PC-9 (cell line): ENCODE results near the gene NLE1. TPM values are rescaled to one million over a fixed set of nuclear protein-coding genes. Genes with fewer than 3 reads are reported as not detected.

Experiments
- BruUV-seq: library from RNA; stranded (reverse); fragments of 400-500 nt; replicated peaks from 2 replicates; lab custom pipeline; 2021; lab: Mats Ljungman, UMichigan
- CTCF ChIA-PET: fragments of 300-600 bp; sonication (Branson Sonifier 250); formaldehyde crosslinking; loops from one replicate; lab custom pipeline; 2022; ENCODE audit warnings: antibody characterized with exemption; lab: Charles Lee
- POLR2A ChIA-PET: fragments of 300-600 bp; sonication (Branson Sonifier 250); formaldehyde crosslinking; loops from one replicate; lab custom pipeline; 2022; ENCODE audit warnings: antibody characterized with exemption; ENCODE audit not compliant: unreplicated experiment; lab: Charles Lee
- DNase-seq, 2 experiments: peaks; one replicate each; pipeline versions ENCODE4 v3.0.0 to v3.0.0-alpha.2; 2015 to 2022; ENCODE audit warnings: mixed read lengths in 1 of 2
- H2AFZ ChIP-seq: fragments of 200-600 bp; sonication (generic); 2 replicates; pipeline ENCODE4 v1.8.1; 2017; ENCODE audit warnings: antibody characterized with exemption
- H3F3A ChIP-seq: fragments of 200-600 bp; sonication (generic); 2 replicates; pipeline ENCODE4 v1.8.1; 2017; ENCODE audit warnings: antibody characterized with exemption, mild to moderate bottlenecking, low read depth; ENCODE audit not compliant: insufficient read depth
- H3K27ac ChIP-seq: fragments of 200-600 bp; sonication (generic); 2 replicates; pipeline ENCODE4 v1.6.1; 2016; ENCODE audit warnings: mixed run types
- H3K27me3 ChIP-seq: fragments of 200-600 bp; sonication (generic); 2 replicates; pipeline ENCODE4 v1.6.1; 2016; ENCODE audit warnings: low read depth, mixed run types; ENCODE audit not compliant: insufficient read depth
- H3K36me3 ChIP-seq: fragments of 200-600 bp; sonication (generic); 2 replicates; pipeline ENCODE4 v1.6.1; 2016; ENCODE audit warnings: low read depth, mixed run types
- H3K4me1 ChIP-seq: fragments of 200-600 bp; sonication (generic); replicated peaks from 2 replicates; pipeline ENCODE4 v1.6.1; 2016; ENCODE audit warnings: mixed run types; ENCODE audit not compliant: insufficient read depth
- H3K4me2 ChIP-seq: fragments of 200-600 bp; sonication (generic); 2 replicates; pipeline ENCODE4 v1.6.1; 2017; ENCODE audit warnings: mixed run types
- H3K4me3 ChIP-seq: fragments of 200-600 bp; sonication (generic); 2 replicates; pipeline ENCODE4 v1.6.1; 2016; ENCODE audit warnings: mixed run types
- H3K79me2 ChIP-seq: fragments of 200-600 bp; sonication (generic); 2 replicates; pipeline ENCODE4 v1.6.1; 2017; ENCODE audit warnings: low read depth, mixed run types
- H3K9me2 ChIP-seq: fragments of 200-600 bp; sonication (generic); 2 replicates; pipeline ENCODE4 v1.8.1; 2017; ENCODE audit warnings: mild to moderate bottlenecking; ENCODE audit not compliant: insufficient read depth
- H3K9me3 ChIP-seq: fragments of 200-600 bp; sonication (generic); 2 replicates; pipeline ENCODE4 v1.8.1; 2016; ENCODE audit warnings: low read depth; ENCODE audit not compliant: insufficient read depth
- H4K20me1 ChIP-seq: fragments of 200-600 bp; sonication (generic); 2 replicates; pipeline ENCODE4 v1.8.1; 2017; ENCODE audit not compliant: insufficient read depth
- CTCF ChIP-seq: fragments of 200-600 bp; sonication (generic); conservative IDR thresholded peaks from 2 replicates; pipeline ENCODE4 v1.6.1; 2017; ENCODE audit warnings: mixed run types, antibody characterized with exemption, mild to moderate bottlenecking, moderate library complexity
- EZH2 ChIP-seq: fragments of 200-600 bp; sonication (generic); IDR thresholded peaks from 2 replicates; pipeline ENCODE4 v1.8.0; 2017; ENCODE audit warnings: antibody characterized with exemption, low read depth
- intact Hi-C: fragments of 100-400 bp; cut with micrococcal nuclease; formaldehyde crosslinking; loops from one replicate; pipeline ENCODE4 v1.10.0; 2022; ENCODE audit not compliant: unreplicated experiment
- total RNA-seq: library from RNA; stranded (reverse); gene quantifications from 2 replicates; pipeline ENCODE4 v1.2.3, GENCODE V29; 2021

Gene NLE1
- total RNA-seq, 1 experiment from 2014 or later: 16.4 TPM

GRCh38 chr17:35089586-35090296, 52.4 kb downstream of the NLE1 start:
- Histone ChIP-seq H3K27ac (no peak overlapping the region), H3K9me3 (no peaks in the 10 kb centered on the region; the same call in 1 of the 2 replicates), H4K20me1 (no peaks in the 10 kb centered on the region), H2AFZ (peak overlapping the region; percentile 91), H3K4me2 (peak overlapping the region; percentile 79), H3F3A (peaks cover 29% of the 10 kb centered on the region), H3K79me2 (peaks cover 32% of the 10 kb centered on the region), H3K4me3 (peak overlapping the region; percentile 42; the same call in 1 of the 2 replicates), H3K9me2 (no peaks in the 10 kb centered on the region), H3K4me1 (peaks cover 35% of the 10 kb centered on the region), H3K36me3 (no peaks in the 10 kb centered on the region), H3K27me3 (no peaks in the 10 kb centered on the region)
- intact Hi-C loops: loop anchor here (1.0 to 5.0 kb wide), 5 partner anchors 26 to 153 kb away; partner anchors contain the start of genes LIG3, RFFL and SLFN5
- ChIA-PET POLR2A (interaction anchor here (0.6 to 0.8 kb wide), 2 partner anchors 368 to 505 kb away, joined by 5 to 7 read pairs; no protein-coding TSS in a partner anchor), CTCF (interaction anchor here (0.7 kb wide), 1 partner anchor 11 kb away, joined by 5 read pairs; no protein-coding TSS in a partner anchor)
- peak; percentile 74 for TF ChIP-seq CTCF
- TF ChIP-seq EZH2: no peak
- TSS peak; percentile 16 for BruUV-seq
- no peak for DNase-seq

GRCh38 chr17:35088881-35089585, 53.1 kb downstream of the NLE1 start:
- Histone ChIP-seq H2AFZ (peak overlapping the region; percentile 91), H3K27me3 (no peaks in the 10 kb centered on the region), H3K4me2 (peak overlapping the region; percentile 89), H3K9me3 (no peaks in the 10 kb centered on the region; the same call in 1 of the 2 replicates), H3K79me2 (peaks cover 38% of the 10 kb centered on the region), H3K27ac (peak overlapping the region; percentile 78), H3K4me1 (peaks cover 42% of the 10 kb centered on the region), H3K36me3 (no peaks in the 10 kb centered on the region), H3K9me2 (no peaks in the 10 kb centered on the region), H4K20me1 (no peaks in the 10 kb centered on the region), H3F3A (peaks cover 22% of the 10 kb centered on the region), H3K4me3 (peak overlapping the region; percentile 80)
- intact Hi-C loops: loop anchor here (1.0 to 5.0 kb wide), 5 partner anchors 26 to 153 kb away; partner anchors contain the start of genes LIG3, RFFL and SLFN5
- ChIA-PET POLR2A (interaction anchor here (0.6 kb wide), 1 partner anchor 368 kb away, joined by 5 read pairs; no protein-coding TSS in a partner anchor), CTCF (interaction anchor here (0.7 kb wide), 1 partner anchor 10 kb away, joined by 5 read pairs; no protein-coding TSS in a partner anchor)
- DNase-seq: peak; percentile 55 to 84
- TF ChIP-seq EZH2 (no peak), CTCF (no peak; the same call in 1 of the 2 replicates)
- no TSS peak for BruUV-seq

GRCh38 chr17:35088356-35088880, 53.7 kb downstream of the NLE1 start:
- Histone ChIP-seq H3K36me3 (no peaks in the 10 kb centered on the region), H3F3A (peaks cover 23% of the 10 kb centered on the region), H3K79me2 (peaks cover 43% of the 10 kb centered on the region), H3K4me2 (peak overlapping the region; percentile 89), H3K27me3 (no peaks in the 10 kb centered on the region), H3K27ac (peak overlapping the region; percentile 78), H3K9me2 (no peaks in the 10 kb centered on the region), H3K4me3 (peak overlapping the region; percentile 80), H2AFZ (peak overlapping the region; percentile 83), H3K4me1 (peaks cover 44% of the 10 kb centered on the region), H3K9me3 (no peaks in the 10 kb centered on the region; the same call in 1 of the 2 replicates), H4K20me1 (no peaks in the 10 kb centered on the region)
- ChIA-PET POLR2A (no interaction called here), CTCF (no interaction called here)
- peak in 1 of 2 experiments; percentile 31 for DNase-seq
- TSS peak; percentile 61 for BruUV-seq
- no peak for TF ChIP-seq CTCF
- TF ChIP-seq EZH2: no peak
- intact Hi-C loops: loop anchor here (5.0 kb wide), 3 partner anchors 66 to 154 kb away; partner anchors contain the start of genes LIG3 and SLFN5
